ENCODE data around the gene USP53.

Gene USP53

GRCh38 chr4:119299260-119299671 is 86.8 kb downstream of the USP53 start:
- TF ChIP-seq CTCF (IDR thresholded peaks at IDR 0.05; ENCODE audit: low read length, missing control alignments) = no peak
- H3K4me3 ChIP-seq (replicated peaks; ENCODE audit: low read depth, low read length) = peak overlapping the region; percentile 82
- DNase-seq (ENCODE audit: low read depth) = peak; percentile 18

- DNase-seq (ENCODE audit: low read depth) = peak; percentile 8
- no peak for TF ChIP-seq CTCF (IDR thresholded peaks at IDR 0.05; ENCODE audit: low read length, missing control alignments)
- peak overlapping the region; percentile 82 for H3K4me3 ChIP-seq (replicated peaks; ENCODE audit: low read depth, low read length)
Observed at GRCh38 chr4:119299741-119300100, 87.2 kb downstream of the USP53 start.

DNA sequence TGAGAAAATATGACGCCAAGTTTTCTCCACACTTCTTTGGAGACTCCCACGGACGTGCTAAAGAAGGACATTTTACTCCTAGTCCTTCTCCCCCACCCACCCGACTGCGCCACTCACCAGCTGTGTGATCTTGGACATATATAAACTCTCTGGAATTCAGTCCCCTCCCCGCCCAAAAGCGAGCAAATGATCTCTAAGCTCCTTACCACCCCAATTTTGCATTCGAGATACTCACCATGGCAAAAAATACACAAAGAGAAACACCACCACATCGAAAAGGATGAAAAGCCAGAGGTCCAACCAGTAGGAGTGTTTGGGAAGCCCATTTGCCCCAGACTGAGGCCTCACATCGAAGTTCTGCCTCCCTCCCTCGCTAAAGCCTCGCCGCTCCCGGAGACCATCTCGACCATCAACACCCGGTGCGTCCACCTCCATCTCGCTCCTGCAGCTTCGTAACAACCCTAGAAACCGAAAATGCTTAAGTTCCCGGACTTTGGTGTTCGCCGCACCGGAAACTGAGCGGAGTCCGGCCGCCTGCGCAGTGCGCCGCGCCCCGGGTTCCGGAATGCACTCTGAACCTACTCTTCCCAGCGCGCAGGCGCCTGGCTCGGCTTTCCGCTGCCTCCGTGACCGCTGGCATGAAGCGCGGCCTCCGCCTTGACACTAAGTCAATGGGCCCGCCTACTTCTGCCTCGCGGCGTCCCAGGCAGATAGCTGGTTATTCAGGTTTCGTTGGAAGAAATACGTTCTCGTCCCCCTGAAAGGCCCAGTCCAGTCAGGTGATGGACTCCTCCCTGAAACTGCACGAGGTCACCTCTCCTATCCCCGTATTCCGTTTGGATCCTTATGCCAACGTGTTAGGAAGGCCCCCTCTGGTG is 87.8 kb downstream of the USP53 start:
- peak; percentile 7 for TF ChIP-seq CTCF (IDR thresholded peaks at IDR 0.05; ENCODE audit: low read length, missing control alignments)
- peak; percentile 92 for DNase-seq (ENCODE audit: low read depth)
- H3K4me3 ChIP-seq (replicated peaks; ENCODE audit: low read depth, low read length) = peak overlapping the region; percentile 82

- no peak for TF ChIP-seq CTCF (IDR thresholded peaks at IDR 0.05; ENCODE audit: low read length, missing control alignments)
- H3K4me3 ChIP-seq (replicated peaks; ENCODE audit: low read depth, low read length) = no peak overlapping the region
- DNase-seq (ENCODE audit: low read depth) = no peak
Observed at GRCh38 chr4:119302073-119302832, 89.7 kb downstream of the USP53 start.

- no peak for DNase-seq (ENCODE audit: low read depth)
- no peak overlapping the region for H3K4me3 ChIP-seq (replicated peaks; ENCODE audit: low read depth, low read length)
- no peak for TF ChIP-seq CTCF (IDR thresholded peaks at IDR 0.05; ENCODE audit: low read length, missing control alignments)
Observed at GRCh38 chr4:119303587-119304305, 91.2 kb downstream of the USP53 start.

GRCh38 chr4:119304431-119304830 is 91.9 kb downstream of the USP53 start:
- no peak for TF ChIP-seq CTCF (IDR thresholded peaks at IDR 0.05; ENCODE audit: low read length, missing control alignments)
- no peak overlapping the region for H3K4me3 ChIP-seq (replicated peaks; ENCODE audit: low read depth, low read length)
- no peak for DNase-seq (ENCODE audit: low read depth)
